ENCODE data around the gene DGCR6L. TPM values are rescaled to one million over a fixed set of nuclear protein-coding genes. Genes with fewer than 3 reads are reported as not detected.

The DGCR6L gene
- total RNA-seq, 1 donor from 2014 or later: 83.5 TPM

GRCh38 chr22:20295262-20296064 lies 24.4 kb downstream of the DGCR6L start:
- no peak for TF ChIP-seq CTCF (IDR thresholded peaks at IDR 0.05; ENCODE audit: insufficient read depth, low read length, poor library complexity, severe bottlenecking)
- Histone ChIP-seq H3K4me3 (ENCODE audit: low read depth, low read length) (no peak overlapping the region), H3K36me3 (ENCODE audit: control insufficient read depth, insufficient read depth, low read length) (no peaks in the 10 kb centered on the region), H3K27me3 (ENCODE audit: control insufficient read depth, insufficient read depth, low read length) (peaks cover 54% of the 10 kb centered on the region)
- DNase-seq (ENCODE audit: low read depth): no peak

- no peak for DNase-seq (ENCODE audit: low read depth)
- TF ChIP-seq CTCF (IDR thresholded peaks at IDR 0.05; ENCODE audit: insufficient read depth, low read length, poor library complexity, severe bottlenecking): no peak
- H3K36me3 ChIP-seq (ENCODE audit: control insufficient read depth, insufficient read depth, low read length): no peaks in the 10 kb centered on the region
- H3K27me3 ChIP-seq (ENCODE audit: control insufficient read depth, insufficient read depth, low read length): peaks cover 45% of the 10 kb centered on the region
- H3K4me3 ChIP-seq (ENCODE audit: low read depth, low read length): no peak overlapping the region
These were observed 27.1 kb downstream of the DGCR6L start for GRCh38 chr22:20292673-20293232.

GRCh38 chr22:20292108-20292507 lies 27.8 kb downstream of the DGCR6L start:
- peaks cover 40% of the 10 kb centered on the region for H3K27me3 ChIP-seq (ENCODE audit: control insufficient read depth, insufficient read depth, low read length)
- DNase-seq (ENCODE audit: low read depth): no peak
- no peaks in the 10 kb centered on the region for H3K36me3 ChIP-seq (ENCODE audit: control insufficient read depth, insufficient read depth, low read length)
- TF ChIP-seq CTCF (IDR thresholded peaks at IDR 0.05; ENCODE audit: insufficient read depth, low read length, poor library complexity, severe bottlenecking): no peak
- no peak overlapping the region for H3K4me3 ChIP-seq (ENCODE audit: low read depth, low read length)

- Histone ChIP-seq H3K4me3 (ENCODE audit: low read depth, low read length) (no peak overlapping the region), H3K36me3 (ENCODE audit: control insufficient read depth, insufficient read depth, low read length) (no peaks in the 10 kb centered on the region), H3K27me3 (ENCODE audit: control insufficient read depth, insufficient read depth, low read length) (peaks cover 37% of the 10 kb centered on the region)
- TF ChIP-seq CTCF (IDR thresholded peaks at IDR 0.05; ENCODE audit: insufficient read depth, low read length, poor library complexity, severe bottlenecking): no peak
- no peak for DNase-seq (ENCODE audit: low read depth)
These were observed 28.2 kb downstream of the DGCR6L start for GRCh38 chr22:20291604-20292063.

- Histone ChIP-seq H3K27me3 (ENCODE audit: control insufficient read depth, insufficient read depth, low read length) (peaks cover 37% of the 10 kb centered on the region), H3K4me3 (ENCODE audit: low read depth, low read length) (no peak overlapping the region), H3K36me3 (ENCODE audit: control insufficient read depth, insufficient read depth, low read length) (no peaks in the 10 kb centered on the region)
- TF ChIP-seq CTCF (IDR thresholded peaks at IDR 0.05; ENCODE audit: insufficient read depth, low read length, poor library complexity, severe bottlenecking): no peak
- no peak for DNase-seq (ENCODE audit: low read depth)
These were observed 28.6 kb downstream of the DGCR6L start for GRCh38 chr22:20291249-20291586.
